22Rv1 (cell line): ENCODE data around the gene UBALD1.

ENCODE experiments used
- ZFX ChIP-seq: fragments of 450-650 bp; IDR thresholded peaks from 2 replicates; pipeline ENCODE4 v1.6.1; 2017; ENCODE audit warnings: antibody characterized with exemption, borderline replicate concordance
- TF ChIP-seq, protein P1 (sequence below): fragments of 450-650 bp; IDR thresholded peaks from 2 replicates; pipeline ENCODE4 v1.5.1; 2017; ENCODE audit warnings: mild to moderate bottlenecking

DNA sequence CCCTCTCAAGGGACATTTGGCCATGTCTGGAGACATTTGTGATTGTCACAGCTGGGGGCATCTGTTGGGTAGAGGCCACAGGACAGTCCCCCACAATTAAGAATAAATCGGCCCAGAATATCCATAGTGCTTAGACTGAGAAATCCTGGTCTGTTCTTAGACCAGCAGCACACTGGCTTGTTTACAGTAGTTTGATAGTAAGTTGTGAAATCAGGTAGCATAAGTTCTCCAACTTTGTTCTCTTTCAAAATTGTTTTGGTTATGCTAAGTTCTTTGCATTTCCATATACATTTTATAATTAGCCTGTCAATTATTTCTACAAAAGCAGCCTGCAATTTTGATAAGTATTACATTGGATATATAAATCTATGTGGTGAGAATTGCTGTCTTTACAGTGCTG is 16.8 kb upstream of the UBALD1 start:
- TF ChIP-seq, protein P1, sequence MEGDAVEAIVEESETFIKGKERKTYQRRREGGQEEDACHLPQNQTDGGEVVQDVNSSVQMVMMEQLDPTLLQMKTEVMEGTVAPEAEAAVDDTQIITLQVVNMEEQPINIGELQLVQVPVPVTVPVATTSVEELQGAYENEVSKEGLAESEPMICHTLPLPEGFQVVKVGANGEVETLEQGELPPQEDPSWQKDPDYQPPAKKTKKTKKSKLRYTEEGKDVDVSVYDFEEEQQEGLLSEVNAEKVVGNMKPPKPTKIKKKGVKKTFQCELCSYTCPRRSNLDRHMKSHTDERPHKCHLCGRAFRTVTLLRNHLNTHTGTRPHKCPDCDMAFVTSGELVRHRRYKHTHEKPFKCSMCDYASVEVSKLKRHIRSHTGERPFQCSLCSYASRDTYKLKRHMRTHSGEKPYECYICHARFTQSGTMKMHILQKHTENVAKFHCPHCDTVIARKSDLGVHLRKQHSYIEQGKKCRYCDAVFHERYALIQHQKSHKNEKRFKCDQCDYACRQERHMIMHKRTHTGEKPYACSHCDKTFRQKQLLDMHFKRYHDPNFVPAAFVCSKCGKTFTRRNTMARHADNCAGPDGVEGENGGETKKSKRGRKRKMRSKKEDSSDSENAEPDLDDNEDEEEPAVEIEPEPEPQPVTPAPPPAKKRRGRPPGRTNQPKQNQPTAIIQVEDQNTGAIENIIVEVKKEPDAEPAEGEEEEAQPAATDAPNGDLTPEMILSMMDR = no peak
- no peak for TF ChIP-seq ZFX
